ENCODE results near the gene PDILT. TPM values are rescaled to one million over a fixed set of nuclear protein-coding genes. Genes with fewer than 3 reads are reported as not detected.

Gene PDILT
- total and polyA plus RNA-seq, 2 experiments from 2014 or later = not detected

DNA sequence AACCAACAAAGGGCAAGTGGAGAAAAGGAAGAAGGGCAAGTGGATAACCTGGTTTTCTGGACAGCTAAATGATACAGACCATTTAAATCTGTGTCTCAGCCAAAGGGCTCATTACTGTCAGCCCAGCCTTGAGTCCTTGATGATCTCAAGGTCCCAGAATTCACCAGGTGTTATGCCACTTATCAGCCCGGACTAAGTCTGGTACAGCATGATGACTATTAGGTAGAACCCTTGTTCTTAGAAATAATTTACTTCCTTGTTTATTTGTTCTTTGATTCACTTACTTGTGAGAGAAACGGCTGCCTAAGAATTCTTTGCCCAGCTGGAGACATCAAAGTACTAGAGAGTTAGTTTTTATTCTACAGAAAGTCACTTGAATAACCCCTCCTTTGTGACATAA is 3.5 kb downstream of the PDILT start:
- Histone ChIP-seq H3K9me3 (ENCODE audit: low read depth) (no peaks in the 10 kb centered on the region), H3K27me3 (no peaks in the 10 kb centered on the region), H3K36me3 (no peaks in the 10 kb centered on the region), H3K4me1 (ENCODE audit: low read depth) (no peaks in the 10 kb centered on the region), H3K27ac (no peak overlapping the region), H3K4me3 (no peak overlapping the region)
- DNase-seq (ENCODE audit: low read depth in 1 of 2, low spot score in 1 of 2) = no peak
- TF ChIP-seq, protein P1, sequence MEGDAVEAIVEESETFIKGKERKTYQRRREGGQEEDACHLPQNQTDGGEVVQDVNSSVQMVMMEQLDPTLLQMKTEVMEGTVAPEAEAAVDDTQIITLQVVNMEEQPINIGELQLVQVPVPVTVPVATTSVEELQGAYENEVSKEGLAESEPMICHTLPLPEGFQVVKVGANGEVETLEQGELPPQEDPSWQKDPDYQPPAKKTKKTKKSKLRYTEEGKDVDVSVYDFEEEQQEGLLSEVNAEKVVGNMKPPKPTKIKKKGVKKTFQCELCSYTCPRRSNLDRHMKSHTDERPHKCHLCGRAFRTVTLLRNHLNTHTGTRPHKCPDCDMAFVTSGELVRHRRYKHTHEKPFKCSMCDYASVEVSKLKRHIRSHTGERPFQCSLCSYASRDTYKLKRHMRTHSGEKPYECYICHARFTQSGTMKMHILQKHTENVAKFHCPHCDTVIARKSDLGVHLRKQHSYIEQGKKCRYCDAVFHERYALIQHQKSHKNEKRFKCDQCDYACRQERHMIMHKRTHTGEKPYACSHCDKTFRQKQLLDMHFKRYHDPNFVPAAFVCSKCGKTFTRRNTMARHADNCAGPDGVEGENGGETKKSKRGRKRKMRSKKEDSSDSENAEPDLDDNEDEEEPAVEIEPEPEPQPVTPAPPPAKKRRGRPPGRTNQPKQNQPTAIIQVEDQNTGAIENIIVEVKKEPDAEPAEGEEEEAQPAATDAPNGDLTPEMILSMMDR (IDR thresholded peaks at IDR 0.05; ENCODE audit: low read depth, low read length) = no peak

DNA sequence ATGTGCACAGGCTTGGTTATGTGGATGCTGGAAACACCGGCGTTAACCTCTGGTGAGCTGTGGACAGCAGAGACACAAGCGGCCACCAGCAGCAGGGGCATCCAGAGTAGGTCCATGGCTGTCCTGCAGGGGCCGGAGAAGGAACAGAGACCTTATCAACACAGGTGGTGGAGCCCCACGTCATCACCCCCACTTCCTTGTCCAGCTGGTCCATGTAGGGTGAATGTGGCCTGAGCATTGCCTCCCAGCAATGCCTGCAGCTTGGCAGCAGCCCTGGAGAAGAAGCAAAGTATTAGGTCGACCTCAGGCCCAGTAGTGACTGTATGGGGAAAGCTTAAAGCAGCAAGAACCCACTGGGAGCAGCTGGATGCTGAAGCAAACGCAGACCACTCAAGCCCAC is 5.4 kb downstream of the PDILT start:
- no peaks in the 10 kb centered on the region for H3K27me3 ChIP-seq
- H3K27ac ChIP-seq = no peak overlapping the region
- H3K9me3 ChIP-seq (ENCODE audit: low read depth) = no peaks in the 10 kb centered on the region
- H3K36me3 ChIP-seq = no peaks in the 10 kb centered on the region
- H3K4me1 ChIP-seq (ENCODE audit: low read depth) = no peaks in the 10 kb centered on the region
- no peak overlapping the region for H3K4me3 ChIP-seq
- TF ChIP-seq, protein P1 (IDR thresholded peaks at IDR 0.05; ENCODE audit: low read depth, low read length) = no peak
- DNase-seq (ENCODE audit: low read depth in 1 of 2, low spot score in 1 of 2) = no peak

DNA sequence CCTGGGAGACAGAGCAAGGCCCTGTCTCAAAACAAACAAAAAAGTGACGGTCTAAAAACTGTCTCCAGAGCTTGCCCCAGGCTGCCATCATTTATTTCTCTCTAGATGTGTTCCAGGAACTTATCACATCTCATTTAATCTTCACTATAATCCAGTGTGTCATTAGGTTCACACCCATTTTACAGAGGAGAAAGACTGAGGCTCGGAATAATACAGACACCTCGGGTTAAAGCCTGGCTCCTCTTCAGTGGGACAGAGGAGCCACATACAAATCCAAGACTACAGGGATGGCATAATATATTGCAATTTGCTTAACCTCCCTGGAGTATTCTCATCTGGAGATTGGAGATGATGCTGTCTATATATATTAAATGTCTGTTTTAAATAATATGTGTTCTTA is 5.9 kb downstream of the PDILT start:
- no peaks in the 10 kb centered on the region for H3K9me3 ChIP-seq (ENCODE audit: low read depth)
- no peaks in the 10 kb centered on the region for H3K36me3 ChIP-seq
- no peaks in the 10 kb centered on the region for H3K4me1 ChIP-seq (ENCODE audit: low read depth)
- DNase-seq (ENCODE audit: low read depth in 1 of 2, low spot score in 1 of 2) = no peak
- no peak overlapping the region for H3K4me3 ChIP-seq
- no peaks in the 10 kb centered on the region for H3K27me3 ChIP-seq
- no peak overlapping the region for H3K27ac ChIP-seq
- TF ChIP-seq, protein P1 (IDR thresholded peaks at IDR 0.05; ENCODE audit: low read depth, low read length) = no peak

DNA sequence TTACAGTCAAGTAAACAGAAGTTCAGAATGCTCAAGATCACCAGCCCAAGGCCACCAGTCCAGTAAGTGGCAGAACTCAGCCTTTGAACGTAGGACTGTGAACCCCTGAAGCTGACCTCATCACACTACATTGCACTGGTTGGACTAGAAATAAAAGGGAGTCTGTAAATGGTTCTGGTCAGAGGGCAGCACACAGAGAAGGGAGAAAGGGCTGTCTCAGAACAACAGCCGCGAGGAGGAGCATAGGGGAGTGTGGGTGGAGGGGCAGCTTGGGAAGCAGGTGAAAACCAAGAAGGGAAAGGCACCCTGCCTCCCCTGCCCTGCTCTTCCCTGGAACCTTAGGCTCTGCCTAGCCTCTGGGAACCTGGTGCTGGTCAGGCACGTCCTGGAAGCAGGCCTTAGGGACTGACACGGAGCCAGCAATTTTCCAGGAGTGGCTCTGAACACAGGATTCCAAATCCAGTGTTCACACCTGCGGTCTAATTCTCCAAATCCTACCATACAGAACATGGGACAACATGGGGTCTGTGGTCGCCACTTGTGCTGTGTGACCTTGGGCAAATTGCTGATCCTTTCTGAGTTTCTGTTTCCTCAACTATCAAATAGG is 7.0 kb downstream of the PDILT start:
- Histone ChIP-seq H3K36me3 (no peaks in the 10 kb centered on the region), H3K27ac (no peak overlapping the region), H3K27me3 (no peaks in the 10 kb centered on the region), H3K9me3 (ENCODE audit: low read depth) (no peaks in the 10 kb centered on the region), H3K4me1 (ENCODE audit: low read depth) (no peaks in the 10 kb centered on the region), H3K4me3 (no peak overlapping the region)
- TF ChIP-seq, protein P1 (IDR thresholded peaks at IDR 0.05; ENCODE audit: low read depth, low read length) = no peak
- no peak for DNase-seq (ENCODE audit: low read depth in 1 of 2, low spot score in 1 of 2)

DNA sequence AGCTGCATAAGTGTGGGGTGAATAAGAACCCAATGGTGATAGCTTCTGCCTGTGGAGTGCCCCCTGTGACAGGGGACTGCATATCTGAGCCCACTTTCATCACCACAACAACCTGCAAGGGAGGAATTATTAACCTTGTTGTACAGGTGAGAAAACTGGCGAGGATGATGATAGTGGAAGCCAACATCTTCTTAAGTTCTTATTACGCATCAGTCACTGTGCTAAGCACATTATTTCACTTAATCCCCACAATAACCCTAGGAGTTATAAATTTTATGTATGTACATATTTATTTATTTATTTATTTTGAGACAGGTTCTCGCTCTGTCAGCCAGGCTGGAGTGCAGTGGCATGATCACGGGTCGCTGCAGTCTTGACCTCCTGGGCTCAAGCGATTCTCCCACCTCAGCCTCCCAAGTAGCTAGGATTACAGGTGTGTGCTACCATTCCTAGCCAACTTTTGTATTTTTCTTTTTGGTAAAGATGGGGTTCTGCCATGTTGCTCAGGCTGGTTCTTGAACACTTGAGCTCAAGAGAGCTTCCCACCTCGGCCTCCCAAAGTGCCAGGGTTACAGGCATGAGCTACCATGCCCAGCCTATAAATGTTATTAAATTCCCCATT is 7.6 kb downstream of the PDILT start:
- H3K27me3 ChIP-seq = no peaks in the 10 kb centered on the region
- no peaks in the 10 kb centered on the region for H3K4me1 ChIP-seq (ENCODE audit: low read depth)
- no peaks in the 10 kb centered on the region for H3K9me3 ChIP-seq (ENCODE audit: low read depth)

More for the DNA sequence above, 7.6 kb downstream of the PDILT start:
- Histone ChIP-seq H3K36me3 (no peaks in the 10 kb centered on the region), H3K4me3 (no peak overlapping the region), H3K27ac (no peak overlapping the region)
- DNase-seq (ENCODE audit: low read depth in 1 of 2, low spot score in 1 of 2) = no peak
- TF ChIP-seq, protein P1 (IDR thresholded peaks at IDR 0.05; ENCODE audit: low read depth, low read length) = no peak
